22Rv1 (cell line): ENCODE data around the gene PRELID3B.

Experiments used
- CTCF ChIP-seq: fragments of 450-650 bp; IDR thresholded peaks from 2 replicates; pipeline ENCODE4 v1.5.1; 2017; ENCODE audit warnings: mild to moderate bottlenecking
- ZFX ChIP-seq: fragments of 450-650 bp; IDR thresholded peaks from 2 replicates; pipeline ENCODE4 v1.6.1; 2017; ENCODE audit warnings: antibody characterized with exemption, borderline replicate concordance

- no peak for TF ChIP-seq CTCF
- TF ChIP-seq ZFX = no peak
Observed at GRCh38 chr20:59025086-59025485, 17.5 kb downstream of the PRELID3B start.
